Smooth muscle cell (in vitro differentiated cells): ENCODE results near the gene SLC12A7. TPM values are rescaled to one million over a fixed set of nuclear protein-coding genes. Genes with fewer than 3 reads are reported as not detected.

Experiments
- DNase-seq: peaks from one replicate; lab custom pipeline; 2025; ENCODE audit not compliant: unreplicated experiment; lab: John Stamatoyannopoulos, UW
- H2AFZ ChIP-seq: fragments of 200-600 bp; sonication (generic); 2 replicates; pipeline ENCODE4 v1.6.0; 2016; ENCODE audit warnings: antibody characterized with exemption, low read depth, mild to moderate bottlenecking
- H3F3A ChIP-seq: fragments of 200-600 bp; sonication (generic); 2 replicates; pipeline ENCODE4 v1.6.0; 2017; ENCODE audit warnings: antibody characterized with exemption, low read depth
- H3K27ac ChIP-seq: fragments of 200-600 bp; sonication (generic); 2 replicates; pipeline ENCODE4 v1.5.1; 2016; ENCODE audit warnings: low read depth, mild to moderate bottlenecking
- H3K27me3 ChIP-seq: fragments of 200-600 bp; sonication (generic); 2 replicates; pipeline ENCODE4 v1.6.1; 2016; ENCODE audit warnings: low read depth, mild to moderate bottlenecking
- H3K36me3 ChIP-seq: fragments of 200-600 bp; sonication (generic); 2 replicates; pipeline ENCODE4 v1.5.1; 2016; ENCODE audit warnings: low read depth
- H3K4me1 ChIP-seq: fragments of 200-600 bp; sonication (generic); 2 replicates; pipeline ENCODE4 v1.5.1; 2016; ENCODE audit warnings: low read depth
- H3K4me2 ChIP-seq: fragments of 200-600 bp; sonication (generic); 2 replicates; pipeline ENCODE4 v1.6.0; 2016; ENCODE audit warnings: mild to moderate bottlenecking
- H3K4me3 ChIP-seq: fragments of 200-600 bp; sonication (generic); 2 replicates; pipeline ENCODE4 v1.5.1; 2016; ENCODE audit warnings: mild to moderate bottlenecking
- H3K79me2 ChIP-seq: fragments of 200-600 bp; sonication (generic); 2 replicates; pipeline ENCODE4 v1.6.0; 2016; ENCODE audit warnings: low read depth, mild to moderate bottlenecking
- H3K9ac ChIP-seq: fragments of 200-600 bp; sonication (generic); 2 replicates; pipeline ENCODE4 v1.6.0; 2016; ENCODE audit warnings: low read depth
- H3K9me3 ChIP-seq: fragments of 200-600 bp; sonication (generic); replicated peaks from 2 replicates; pipeline ENCODE4 v1.5.1; 2016; ENCODE audit warnings: low read depth
- H4K20me1 ChIP-seq: fragments of 200-600 bp; sonication (generic); 2 replicates; pipeline ENCODE4 v1.6.0; 2016; ENCODE audit warnings: low read depth
- WGBS: methylation state at CpG from one replicate; pipeline ENCODE4 v1.1.7; 2016; ENCODE audit warnings: low lambda C conversion rate; 5-methylcytosine and 5-hydroxymethylcytosine counted together
- polyA plus RNA-seq: library from polyadenylated mRNA; unstranded; fragments of >200 nt; fragmentation: Nextera tagmentation; extraction: Ambion mirVana; gene quantifications from 2 replicates; pipeline ENCODE4 v1.2.1, GENCODE V29; 2016
- total RNA-seq: library from RNA; depleted of rRNA; stranded (reverse); fragments of >200 nt; gene quantifications from 2 replicates; pipeline ENCODE4 v1.2.3, GENCODE V29; 2014
- TF ChIP-seq, protein P1 (sequence below): fragments of 200-600 bp; sonication (generic); IDR thresholded peaks from 2 replicates; pipeline ENCODE4 v1.5.1; 2017; ENCODE audit warnings: borderline replicate concordance, mild to moderate bottlenecking, antibody characterized with exemption; ENCODE audit not compliant: insufficient read depth, poor library complexity, severe bottlenecking

Gene SLC12A7
- total and polyA plus RNA-seq, 2 experiments from 2014 or later, result 6.1 to 15.2 TPM

DNA sequence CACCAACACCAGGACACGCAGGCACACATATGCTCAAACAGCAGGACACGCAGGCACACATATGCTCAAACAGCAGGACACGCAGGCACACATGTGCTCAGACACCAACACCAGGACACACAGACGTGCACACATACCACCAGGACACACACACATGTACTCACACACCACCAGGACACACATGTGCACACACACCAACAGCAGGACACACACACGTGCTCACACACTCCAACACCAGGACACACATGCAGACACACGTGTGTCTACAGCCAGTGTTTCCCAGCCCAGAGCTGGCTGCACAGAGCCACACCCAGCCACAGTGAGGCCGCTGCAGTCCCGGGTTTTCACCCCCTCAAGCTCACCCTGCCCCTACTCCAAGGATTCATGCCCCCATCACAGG is 25.0 kb upstream of the SLC12A7 start:
- H3K79me2 ChIP-seq, result no peaks in the 10 kb centered on the region
- no peak overlapping the region for H2AFZ ChIP-seq
- no peaks in the 10 kb centered on the region for H3K36me3 ChIP-seq
- no peaks in the 10 kb centered on the region for H3F3A ChIP-seq
- no peaks in the 10 kb centered on the region for H3K9me3 ChIP-seq
- H3K4me2 ChIP-seq, result no peak overlapping the region
- WGBS, result 95% methylated on average over 8 of the region's 8 CpGs
- no peak overlapping the region for H3K4me3 ChIP-seq
- no peak for DNase-seq
- H4K20me1 ChIP-seq, result no peaks in the 10 kb centered on the region
- TF ChIP-seq, protein P1, sequence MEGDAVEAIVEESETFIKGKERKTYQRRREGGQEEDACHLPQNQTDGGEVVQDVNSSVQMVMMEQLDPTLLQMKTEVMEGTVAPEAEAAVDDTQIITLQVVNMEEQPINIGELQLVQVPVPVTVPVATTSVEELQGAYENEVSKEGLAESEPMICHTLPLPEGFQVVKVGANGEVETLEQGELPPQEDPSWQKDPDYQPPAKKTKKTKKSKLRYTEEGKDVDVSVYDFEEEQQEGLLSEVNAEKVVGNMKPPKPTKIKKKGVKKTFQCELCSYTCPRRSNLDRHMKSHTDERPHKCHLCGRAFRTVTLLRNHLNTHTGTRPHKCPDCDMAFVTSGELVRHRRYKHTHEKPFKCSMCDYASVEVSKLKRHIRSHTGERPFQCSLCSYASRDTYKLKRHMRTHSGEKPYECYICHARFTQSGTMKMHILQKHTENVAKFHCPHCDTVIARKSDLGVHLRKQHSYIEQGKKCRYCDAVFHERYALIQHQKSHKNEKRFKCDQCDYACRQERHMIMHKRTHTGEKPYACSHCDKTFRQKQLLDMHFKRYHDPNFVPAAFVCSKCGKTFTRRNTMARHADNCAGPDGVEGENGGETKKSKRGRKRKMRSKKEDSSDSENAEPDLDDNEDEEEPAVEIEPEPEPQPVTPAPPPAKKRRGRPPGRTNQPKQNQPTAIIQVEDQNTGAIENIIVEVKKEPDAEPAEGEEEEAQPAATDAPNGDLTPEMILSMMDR, result no peak
- no peak overlapping the region for H3K27ac ChIP-seq
- no peak overlapping the region for H3K9ac ChIP-seq
- H3K4me1 ChIP-seq, result no peaks in the 10 kb centered on the region
- H3K27me3 ChIP-seq, result no peaks in the 10 kb centered on the region

DNA sequence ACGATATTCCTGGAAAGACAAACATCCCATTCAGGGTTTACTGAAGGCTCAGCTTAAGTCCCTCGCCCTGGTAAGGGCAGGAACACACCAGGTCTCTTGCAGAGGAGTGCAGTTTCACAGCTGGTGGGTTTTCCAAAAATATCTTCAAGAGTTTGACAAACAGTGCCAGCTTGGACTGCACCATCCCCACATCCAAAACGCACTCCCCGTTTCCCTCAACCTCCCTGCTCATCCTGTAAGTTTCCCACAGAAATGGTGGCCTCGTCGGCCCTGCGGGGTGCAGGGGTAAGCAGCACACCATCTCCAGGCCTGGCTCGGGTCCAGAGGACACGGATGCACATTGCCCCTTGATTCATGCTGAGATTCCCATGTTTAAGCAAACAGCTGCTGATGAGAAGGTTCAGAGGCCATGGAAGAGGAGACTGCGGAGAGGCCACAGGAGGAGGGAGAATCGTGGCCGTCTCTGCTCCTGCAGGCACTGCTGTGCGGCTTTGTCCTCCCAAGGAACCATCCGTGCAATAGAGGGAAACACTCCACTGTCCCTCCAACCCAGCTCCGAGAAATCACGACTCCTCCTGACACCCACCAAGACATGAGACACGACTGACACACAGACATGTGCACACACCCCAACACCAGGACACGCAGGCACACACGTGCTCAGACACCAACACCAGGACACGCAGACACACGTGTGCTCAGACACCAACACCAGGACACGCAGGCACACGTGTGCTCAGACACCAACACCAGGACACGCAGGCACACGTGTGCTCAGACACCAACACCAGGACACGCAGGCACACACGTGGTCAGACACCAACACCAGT is 24.0 kb upstream of the SLC12A7 start:
- no peak overlapping the region for H3K4me3 ChIP-seq
- H3K36me3 ChIP-seq, result no peaks in the 10 kb centered on the region
- DNase-seq, result no peak
- H3F3A ChIP-seq, result no peaks in the 10 kb centered on the region
- no peak overlapping the region for H3K9ac ChIP-seq
- H3K9me3 ChIP-seq, result no peaks in the 10 kb centered on the region
- H2AFZ ChIP-seq, result no peak overlapping the region
- 93% methylated on average over 24 of the region's 27 CpGs for WGBS
- H3K79me2 ChIP-seq, result no peaks in the 10 kb centered on the region
- H3K4me1 ChIP-seq, result no peaks in the 10 kb centered on the region
- no peak overlapping the region for H3K4me2 ChIP-seq
- TF ChIP-seq, protein P1, result no peak
- H3K27me3 ChIP-seq, result no peaks in the 10 kb centered on the region
- no peak overlapping the region for H3K27ac ChIP-seq
- H4K20me1 ChIP-seq, result no peaks in the 10 kb centered on the region

DNA sequence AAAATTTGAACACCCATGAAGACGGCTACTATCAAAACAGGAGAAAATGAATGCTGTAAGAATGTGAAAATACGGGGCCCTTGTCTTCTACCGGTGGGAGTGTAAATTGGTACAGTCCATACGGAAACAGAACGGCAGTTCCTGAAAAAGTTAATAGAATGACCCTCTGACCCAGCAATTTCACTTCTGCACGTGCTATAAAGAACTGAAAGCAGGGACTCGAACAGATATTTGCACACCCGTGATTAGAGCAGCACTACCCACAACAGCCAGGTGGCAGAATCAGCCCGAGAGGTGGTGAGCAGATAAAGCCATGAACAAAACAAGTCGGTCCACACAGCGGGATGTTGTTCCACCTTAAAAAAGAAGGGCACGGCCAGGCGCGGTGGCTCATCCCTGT is 22.6 kb upstream of the SLC12A7 start:
- Histone ChIP-seq H3K4me2 (no peak overlapping the region), H3K27ac (no peak overlapping the region), H3K27me3 (no peaks in the 10 kb centered on the region), H4K20me1 (no peaks in the 10 kb centered on the region), H3K36me3 (no peaks in the 10 kb centered on the region), H3K9ac (no peak overlapping the region), H3K4me1 (no peaks in the 10 kb centered on the region), H3K79me2 (no peaks in the 10 kb centered on the region), H3K4me3 (no peak overlapping the region), H2AFZ (no peak overlapping the region), H3F3A (no peaks in the 10 kb centered on the region), H3K9me3 (no peaks in the 10 kb centered on the region)
- WGBS, result 92% methylated on average over 14 of the region's 14 CpGs
- no peak for DNase-seq
- TF ChIP-seq, protein P1, result no peak
